GM10266 (cell line): ENCODE results near the gene TAGAP.

Source experiments
- DNase-seq: peaks from one replicate; pipeline ENCODE4 v3.0.0; 2012; ENCODE audit errors: extremely low spot score
- TF ChIP-seq, protein P1 (sequence below): IDR thresholded peaks from 2 replicates; pipeline ENCODE4 v1.5.1; 2012; ENCODE audit warnings: mild to moderate bottlenecking, low read depth; ENCODE audit not compliant: control insufficient read depth, insufficient read depth; ENCODE audit errors: missing control alignments

Gene TAGAP, protein sequence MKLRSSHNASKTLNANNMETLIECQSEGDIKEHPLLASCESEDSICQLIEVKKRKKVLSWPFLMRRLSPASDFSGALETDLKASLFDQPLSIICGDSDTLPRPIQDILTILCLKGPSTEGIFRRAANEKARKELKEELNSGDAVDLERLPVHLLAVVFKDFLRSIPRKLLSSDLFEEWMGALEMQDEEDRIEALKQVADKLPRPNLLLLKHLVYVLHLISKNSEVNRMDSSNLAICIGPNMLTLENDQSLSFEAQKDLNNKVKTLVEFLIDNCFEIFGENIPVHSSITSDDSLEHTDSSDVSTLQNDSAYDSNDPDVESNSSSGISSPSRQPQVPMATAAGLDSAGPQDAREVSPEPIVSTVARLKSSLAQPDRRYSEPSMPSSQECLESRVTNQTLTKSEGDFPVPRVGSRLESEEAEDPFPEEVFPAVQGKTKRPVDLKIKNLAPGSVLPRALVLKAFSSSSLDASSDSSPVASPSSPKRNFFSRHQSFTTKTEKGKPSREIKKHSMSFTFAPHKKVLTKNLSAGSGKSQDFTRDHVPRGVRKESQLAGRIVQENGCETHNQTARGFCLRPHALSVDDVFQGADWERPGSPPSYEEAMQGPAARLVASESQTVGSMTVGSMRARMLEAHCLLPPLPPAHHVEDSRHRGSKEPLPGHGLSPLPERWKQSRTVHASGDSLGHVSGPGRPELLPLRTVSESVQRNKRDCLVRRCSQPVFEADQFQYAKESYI

DNA sequence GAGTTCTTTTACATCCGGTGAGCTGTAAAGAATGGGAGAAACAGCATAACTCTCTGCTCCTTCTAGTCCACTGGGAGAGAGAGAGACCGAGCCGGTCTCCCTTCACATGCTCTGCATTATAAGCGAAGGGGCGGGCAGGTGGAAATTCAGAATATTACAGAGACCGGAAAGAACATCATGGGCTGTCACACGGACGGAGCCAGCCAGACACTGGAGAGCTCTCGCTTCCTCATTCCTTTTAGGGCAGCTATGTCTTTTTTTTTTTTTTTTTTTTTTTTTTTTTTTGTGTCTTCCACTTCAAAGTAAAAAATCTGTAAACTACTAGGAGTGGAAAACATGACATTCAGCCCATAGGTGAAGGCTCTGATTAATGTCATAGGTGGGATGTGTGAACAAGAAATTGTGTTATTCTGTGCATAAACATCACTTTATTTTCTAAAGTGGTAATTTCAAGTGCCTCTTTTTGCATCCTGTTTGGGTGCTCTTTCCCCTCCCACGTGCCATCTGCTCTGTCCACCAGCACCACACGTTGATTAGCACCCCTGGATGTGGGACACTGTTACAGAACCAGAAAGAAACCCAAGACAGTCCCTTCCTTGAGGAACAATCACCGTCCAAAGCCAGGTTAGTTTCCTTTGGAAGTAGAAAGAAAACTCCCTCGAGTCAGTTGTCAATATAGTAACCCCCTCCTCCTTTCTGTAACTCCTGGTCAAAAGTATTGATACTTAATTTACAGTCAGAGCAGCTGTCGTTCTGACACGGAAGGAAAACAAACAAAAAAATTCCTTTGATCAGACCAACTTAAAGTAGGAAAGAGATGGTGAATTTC lies at the start of gene TAGAP:
Gene TAGAP, minus strand, starts transcription at position 93 of the 829 bp plus-strand sequence. CDS start 845 bp downstream, outside the sequence.
- peak; percentile 86 for DNase-seq
- TF ChIP-seq, protein P1, sequence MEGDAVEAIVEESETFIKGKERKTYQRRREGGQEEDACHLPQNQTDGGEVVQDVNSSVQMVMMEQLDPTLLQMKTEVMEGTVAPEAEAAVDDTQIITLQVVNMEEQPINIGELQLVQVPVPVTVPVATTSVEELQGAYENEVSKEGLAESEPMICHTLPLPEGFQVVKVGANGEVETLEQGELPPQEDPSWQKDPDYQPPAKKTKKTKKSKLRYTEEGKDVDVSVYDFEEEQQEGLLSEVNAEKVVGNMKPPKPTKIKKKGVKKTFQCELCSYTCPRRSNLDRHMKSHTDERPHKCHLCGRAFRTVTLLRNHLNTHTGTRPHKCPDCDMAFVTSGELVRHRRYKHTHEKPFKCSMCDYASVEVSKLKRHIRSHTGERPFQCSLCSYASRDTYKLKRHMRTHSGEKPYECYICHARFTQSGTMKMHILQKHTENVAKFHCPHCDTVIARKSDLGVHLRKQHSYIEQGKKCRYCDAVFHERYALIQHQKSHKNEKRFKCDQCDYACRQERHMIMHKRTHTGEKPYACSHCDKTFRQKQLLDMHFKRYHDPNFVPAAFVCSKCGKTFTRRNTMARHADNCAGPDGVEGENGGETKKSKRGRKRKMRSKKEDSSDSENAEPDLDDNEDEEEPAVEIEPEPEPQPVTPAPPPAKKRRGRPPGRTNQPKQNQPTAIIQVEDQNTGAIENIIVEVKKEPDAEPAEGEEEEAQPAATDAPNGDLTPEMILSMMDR: no peak

DNA sequence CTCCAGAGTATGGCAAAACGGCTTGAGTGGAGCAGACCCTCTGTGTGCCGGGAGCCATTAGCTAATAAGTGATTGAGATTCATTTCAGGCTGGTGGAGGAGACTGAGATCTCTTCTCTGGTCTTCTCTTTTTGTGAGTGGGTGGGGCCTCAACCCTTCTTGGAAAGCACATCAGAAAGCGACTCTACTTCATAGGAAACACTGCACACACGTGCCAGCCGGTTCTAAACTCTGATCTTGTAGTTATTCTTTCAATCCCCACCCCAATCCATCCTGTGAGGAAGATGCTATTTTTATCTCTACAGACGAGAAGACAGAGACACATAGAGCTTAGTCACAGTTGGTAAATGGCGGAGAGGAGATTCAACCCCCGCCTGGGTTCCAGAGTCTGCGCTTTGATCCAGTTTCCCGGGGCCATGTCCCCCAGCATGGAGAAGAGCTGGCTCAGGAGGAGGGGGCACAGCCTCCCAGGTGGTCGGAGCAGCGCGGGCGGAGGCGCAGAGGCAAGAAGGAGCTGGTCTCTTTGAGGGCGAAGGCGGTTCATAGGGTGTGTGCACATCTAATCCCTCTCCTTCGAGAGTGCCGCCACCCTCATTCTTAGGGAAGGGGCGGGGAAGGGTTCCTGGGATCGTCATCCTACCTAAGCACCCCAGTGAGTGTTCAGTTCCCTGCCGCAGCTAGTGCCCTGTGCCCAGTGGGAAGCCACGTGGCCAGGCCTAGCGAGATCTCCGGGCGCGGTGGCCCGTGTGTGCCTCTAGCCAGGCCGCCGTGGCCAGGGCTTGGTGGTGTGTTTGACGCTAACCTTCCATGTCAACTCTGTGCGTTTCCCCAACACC lies 49.0 kb upstream of the TAGAP start:
- TF ChIP-seq, protein P1: no peak
- DNase-seq: no peak

DNA sequence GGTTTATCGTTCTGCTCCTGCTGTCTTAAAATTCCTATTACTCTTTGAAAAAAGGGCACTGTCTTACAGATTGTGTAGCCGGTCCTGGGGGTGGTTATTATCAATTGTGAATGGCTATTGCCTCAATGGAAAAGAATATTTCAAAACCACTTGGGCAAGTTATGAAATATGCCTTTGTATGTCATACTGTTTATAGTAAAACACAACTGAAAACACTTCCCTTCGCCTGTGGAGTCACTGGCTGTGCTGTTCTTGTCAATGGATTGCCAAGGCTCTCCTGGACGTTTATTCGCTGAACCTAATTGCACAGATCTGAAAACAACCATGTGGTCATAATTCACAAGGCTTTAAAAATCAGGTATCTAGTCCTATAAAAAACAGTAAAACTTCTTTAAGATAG lies 47.8 kb upstream of the TAGAP start:
- no peak for DNase-seq
- TF ChIP-seq, protein P1: no peak

DNA sequence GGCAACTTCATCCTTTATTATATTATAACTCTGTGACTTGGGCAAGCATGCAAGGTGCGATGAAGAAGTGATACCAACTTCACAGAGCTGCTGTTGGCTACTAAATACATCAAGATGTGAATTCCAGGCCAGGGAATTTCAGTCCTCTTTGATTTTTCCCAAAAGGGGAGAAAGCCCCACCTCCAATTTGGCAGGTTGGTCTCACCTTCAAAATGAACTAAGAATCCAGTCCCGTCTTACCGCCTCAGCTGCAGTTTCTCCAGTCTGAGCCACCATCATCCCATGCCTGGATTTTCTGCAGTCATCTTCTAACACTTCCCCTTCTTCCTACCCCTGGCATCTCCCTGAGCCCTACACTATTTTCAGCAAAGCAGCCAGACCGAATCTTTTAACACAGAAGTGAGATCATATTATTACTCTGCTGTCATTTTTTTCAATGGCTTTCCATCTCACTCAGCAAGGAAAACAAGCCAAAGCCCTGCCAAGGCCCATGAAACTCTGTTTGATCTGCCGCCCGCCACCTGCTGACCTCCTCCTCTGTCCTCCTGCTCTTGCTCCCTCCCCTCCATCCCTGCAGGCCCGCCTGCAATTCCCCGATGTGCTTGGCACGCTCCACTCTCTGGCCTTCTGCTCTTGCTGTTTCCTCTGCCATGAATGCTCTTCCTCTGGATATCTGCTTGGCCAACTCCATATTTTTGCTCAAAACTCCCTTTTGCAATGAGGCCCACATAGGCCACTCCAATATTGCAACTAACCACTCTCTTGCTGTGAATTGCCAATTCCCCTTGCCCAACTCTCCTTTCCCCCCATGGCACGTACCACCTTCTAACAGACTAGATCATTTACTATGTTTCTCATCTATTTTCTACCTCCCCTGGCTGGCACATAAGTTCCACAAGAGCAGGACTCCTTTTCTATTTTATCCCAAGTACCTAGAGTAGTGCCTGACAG lies 46.0 kb upstream of the TAGAP start:
- no peak for DNase-seq
- TF ChIP-seq, protein P1: no peak

DNA sequence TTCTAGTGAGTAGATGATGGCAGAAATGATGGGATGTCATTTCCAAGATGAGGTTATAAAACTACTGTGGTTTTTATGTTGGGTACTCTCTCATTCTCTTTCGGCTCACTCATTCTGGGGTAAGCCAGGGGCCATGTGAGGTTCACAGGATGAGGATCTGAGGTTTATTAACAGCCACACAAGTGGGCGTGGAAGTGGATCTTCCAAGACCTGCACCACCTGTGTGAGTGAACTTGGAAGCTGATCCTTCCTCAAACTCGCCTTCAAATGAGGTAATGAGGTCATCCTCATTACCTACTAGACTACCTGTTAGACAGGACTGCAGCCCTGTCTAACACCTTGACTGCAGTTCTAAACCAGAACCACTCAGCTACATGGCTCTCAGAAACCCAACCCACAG lies 45.1 kb upstream of the TAGAP start:
- DNase-seq: no peak
- TF ChIP-seq, protein P1: no peak
